GM19238 (cell line): ENCODE data around the gene SLC44A5.
"Not testable (repeated sequence)": the region's sequence is repeated elsewhere in the genome, so short reads cannot be mapped to it uniquely, and the experiment has no call there.

Experiments used
- DNase-seq: peaks from one replicate; pipeline ENCODE4 v3.0.0; 2011; ENCODE audit warnings: low spot score; ENCODE audit not compliant: insufficient read length

SLC44A5 gene

GRCh38 chr1:75521658-75522057 is 89.3 kb downstream of the SLC44A5 start:
- no peak for DNase-seq

GRCh38 chr1:75520862-75521475 is 89.9 kb downstream of the SLC44A5 start:
- DNase-seq: no peak

- no peak for DNase-seq
Observed at GRCh38 chr1:75519651-75520427, 91.1 kb downstream of the SLC44A5 start.

GRCh38 chr1:75518686-75519085 is 92.2 kb downstream of the SLC44A5 start:
- DNase-seq: no peak

GRCh38 chr1:75514270-75514669 is 96.6 kb downstream of the SLC44A5 start:
- DNase-seq: no peak

- DNase-seq: no peak
Observed at GRCh38 chr1:75506976-75507375, 103.9 kb downstream of the SLC44A5 start.

GRCh38 chr1:75503221-75503974 is 107.5 kb downstream of the SLC44A5 start:
- DNase-seq: no peak

GRCh38 chr1:75502776-75503175 is 108.1 kb downstream of the SLC44A5 start:
- no peak for DNase-seq

GRCh38 chr1:75501577-75502295 is 109.2 kb downstream of the SLC44A5 start:
- no peak for DNase-seq

- DNase-seq: no peak
Observed at GRCh38 chr1:75492011-75492410, 118.9 kb downstream of the SLC44A5 start.

- DNase-seq: no peak
Observed at GRCh38 chr1:75487399-75487798, 123.5 kb downstream of the SLC44A5 start.

GRCh38 chr1:75484789-75485188 is 126.1 kb downstream of the SLC44A5 start:
- DNase-seq: no peak

- DNase-seq: no peak
Observed at GRCh38 chr1:75482951-75483350, 128.0 kb downstream of the SLC44A5 start.

GRCh38 chr1:75476486-75476885 is 134.4 kb downstream of the SLC44A5 start:
- DNase-seq: not testable (repeated sequence)

- no peak for DNase-seq
Observed at GRCh38 chr1:75475696-75476095, 135.2 kb downstream of the SLC44A5 start.

GRCh38 chr1:75472971-75473603 is 137.8 kb downstream of the SLC44A5 start:
- DNase-seq: no peak

- DNase-seq: no peak
Observed at GRCh38 chr1:75472089-75472970, 138.6 kb downstream of the SLC44A5 start.

GRCh38 chr1:75471252-75471651 is 139.7 kb downstream of the SLC44A5 start:
- DNase-seq: no peak

- DNase-seq: no peak
Observed at GRCh38 chr1:75470448-75470847, 140.5 kb downstream of the SLC44A5 start.

GRCh38 chr1:75469586-75470173 is 141.2 kb downstream of the SLC44A5 start:
- no peak for DNase-seq
